ENCODE data around the gene ZC3H18.

DNA sequence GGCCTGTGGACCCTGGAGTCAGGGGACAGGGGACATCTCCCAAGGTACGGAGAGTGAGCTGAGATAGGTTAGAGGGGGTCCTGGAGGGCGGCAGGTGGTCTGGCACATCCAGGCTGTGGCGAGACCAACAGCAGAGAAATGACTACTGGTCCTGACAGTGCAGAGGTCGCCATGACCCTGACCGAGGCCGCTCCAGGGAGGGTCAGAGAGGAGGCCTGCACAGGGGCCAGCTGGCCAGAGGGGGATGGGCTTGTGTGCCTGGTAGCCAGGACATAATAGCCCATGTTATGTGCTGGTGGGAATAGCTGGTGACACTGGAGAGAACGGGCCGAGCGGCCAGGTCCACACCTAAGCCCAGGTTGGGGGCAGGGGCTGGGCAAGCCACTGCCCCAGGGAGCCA is 40.6 kb upstream of the ZC3H18 start:
- TF ChIP-seq POLR2A (IDR thresholded peaks at IDR 0.05) = no peak
- TF ChIP-seq, protein P1, sequence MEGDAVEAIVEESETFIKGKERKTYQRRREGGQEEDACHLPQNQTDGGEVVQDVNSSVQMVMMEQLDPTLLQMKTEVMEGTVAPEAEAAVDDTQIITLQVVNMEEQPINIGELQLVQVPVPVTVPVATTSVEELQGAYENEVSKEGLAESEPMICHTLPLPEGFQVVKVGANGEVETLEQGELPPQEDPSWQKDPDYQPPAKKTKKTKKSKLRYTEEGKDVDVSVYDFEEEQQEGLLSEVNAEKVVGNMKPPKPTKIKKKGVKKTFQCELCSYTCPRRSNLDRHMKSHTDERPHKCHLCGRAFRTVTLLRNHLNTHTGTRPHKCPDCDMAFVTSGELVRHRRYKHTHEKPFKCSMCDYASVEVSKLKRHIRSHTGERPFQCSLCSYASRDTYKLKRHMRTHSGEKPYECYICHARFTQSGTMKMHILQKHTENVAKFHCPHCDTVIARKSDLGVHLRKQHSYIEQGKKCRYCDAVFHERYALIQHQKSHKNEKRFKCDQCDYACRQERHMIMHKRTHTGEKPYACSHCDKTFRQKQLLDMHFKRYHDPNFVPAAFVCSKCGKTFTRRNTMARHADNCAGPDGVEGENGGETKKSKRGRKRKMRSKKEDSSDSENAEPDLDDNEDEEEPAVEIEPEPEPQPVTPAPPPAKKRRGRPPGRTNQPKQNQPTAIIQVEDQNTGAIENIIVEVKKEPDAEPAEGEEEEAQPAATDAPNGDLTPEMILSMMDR (IDR thresholded peaks at IDR 0.05) = no peak
- no peak for TF ChIP-seq EP300 (IDR thresholded peaks at IDR 0.05)
